GM19397 (cell line): ENCODE measurements around the gene RPAP3.
"Not testable (repeated sequence)": the region's sequence is repeated elsewhere in the genome, so short reads cannot be mapped to it uniquely, and the experiment has no call there.

Experiments used
- ATAC-seq: cut with Tn5 transposase; IDR thresholded peaks from one replicate; pipeline ENCODE4 v1.9.1; 2021; ENCODE audit warnings: mild to moderate bottlenecking, moderate library complexity; ENCODE audit not compliant: unreplicated experiment

RPAP3 gene

DNA sequence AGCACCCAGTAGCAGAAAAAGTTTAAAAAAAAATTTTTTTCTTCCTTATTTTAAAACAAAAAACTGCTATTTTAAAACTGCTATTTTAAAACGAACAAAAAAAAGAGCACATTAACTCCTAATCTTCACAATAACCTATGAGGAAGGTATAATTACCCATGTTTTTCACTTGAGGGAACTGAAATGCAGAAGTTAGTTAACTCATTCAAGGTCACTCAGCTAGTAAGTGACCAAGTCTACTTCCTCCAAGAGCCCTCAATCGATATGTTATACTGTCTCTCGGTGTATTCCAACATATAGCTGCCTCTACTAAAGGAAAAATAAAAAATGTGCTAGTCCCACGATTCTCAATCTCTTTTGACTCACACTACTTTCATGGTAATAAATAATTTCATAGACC is 7.8 kb downstream of the RPAP3 start:
- no peak for ATAC-seq

DNA sequence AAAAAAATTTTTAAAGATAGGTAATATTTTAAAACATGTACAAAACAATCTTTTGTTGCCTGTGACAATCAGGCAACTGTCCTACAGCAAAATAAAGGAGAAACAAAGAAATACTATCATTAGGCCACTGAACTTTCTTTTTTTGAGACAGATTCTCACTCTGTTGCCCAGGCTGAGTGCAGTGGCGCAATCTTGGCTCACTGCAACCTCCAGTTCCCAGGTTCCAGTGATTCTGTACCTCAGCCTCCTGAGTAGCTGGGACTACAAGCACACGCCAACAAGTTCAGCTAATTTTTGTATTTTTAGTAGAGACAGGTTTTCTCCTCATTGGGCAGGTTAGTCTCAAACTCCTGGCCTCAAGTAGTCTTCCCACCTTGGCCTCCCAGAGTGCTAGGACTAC is 16.6 kb downstream of the RPAP3 start:
- no peak for ATAC-seq

DNA sequence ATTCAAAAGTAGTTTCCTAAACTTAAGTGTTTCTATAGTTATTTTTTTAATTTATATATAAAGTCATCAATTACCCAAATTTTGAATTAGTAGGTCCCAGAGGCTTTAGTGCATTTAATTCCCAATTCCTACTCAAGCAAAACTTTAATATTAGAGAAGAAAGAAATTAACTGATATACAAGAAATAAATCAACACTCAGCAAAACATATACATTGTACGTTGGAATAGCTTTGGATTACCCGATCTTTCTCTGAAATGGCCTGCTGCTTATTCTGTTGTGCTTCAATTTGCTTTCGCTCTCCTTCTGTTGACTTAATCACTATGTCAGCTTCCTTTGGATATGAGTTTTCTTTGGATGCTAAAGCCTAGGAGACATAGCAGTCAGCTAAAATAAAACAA is 18.2 kb downstream of the RPAP3 start:
- ATAC-seq = no peak

DNA sequence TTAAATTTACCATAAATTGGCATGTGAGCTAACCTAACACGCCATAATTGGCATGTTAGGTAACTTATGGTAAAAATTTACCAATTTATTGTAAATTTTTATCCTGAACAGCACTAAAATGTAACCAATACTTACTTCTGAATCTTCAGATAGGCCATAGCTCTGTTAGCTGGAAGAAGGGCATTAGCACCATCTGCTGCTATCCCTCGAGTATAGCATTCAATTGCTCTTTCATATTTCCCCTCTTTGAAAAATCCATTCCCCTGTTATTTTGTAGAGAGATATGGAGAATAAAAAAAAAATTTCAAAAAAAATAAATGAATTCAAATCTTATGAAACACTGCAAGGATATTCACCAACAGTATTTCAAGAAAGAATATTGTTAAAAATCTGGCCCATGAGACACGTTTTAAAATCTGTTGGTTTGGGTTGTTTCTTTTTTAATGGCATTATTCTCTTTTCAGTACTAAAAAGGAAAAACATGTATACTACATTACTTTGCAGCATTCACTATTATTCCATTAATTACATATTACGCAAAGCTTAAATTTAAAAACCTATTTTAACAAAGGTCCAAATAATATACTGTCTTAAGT is 19.1 kb downstream of the RPAP3 start:
- ATAC-seq = no peak

DNA sequence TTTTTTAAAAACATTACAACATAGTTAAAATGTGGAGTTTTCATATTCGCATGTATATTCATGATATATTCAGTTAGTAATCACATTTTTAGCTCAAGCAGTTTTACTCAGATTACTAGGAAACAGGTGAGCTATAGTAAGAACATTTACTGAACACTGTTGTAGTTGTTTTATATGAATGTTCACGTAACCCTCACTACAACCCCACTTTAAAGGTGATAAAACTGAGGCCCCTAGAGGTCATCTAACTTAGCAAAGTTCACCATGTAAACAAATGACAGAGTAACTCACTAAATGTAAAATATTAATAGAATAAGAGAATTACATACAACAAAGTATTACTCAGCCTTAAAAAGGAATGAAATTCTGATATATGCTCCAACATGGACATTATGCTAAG is 26.0 kb downstream of the RPAP3 start:
- no peak for ATAC-seq

DNA sequence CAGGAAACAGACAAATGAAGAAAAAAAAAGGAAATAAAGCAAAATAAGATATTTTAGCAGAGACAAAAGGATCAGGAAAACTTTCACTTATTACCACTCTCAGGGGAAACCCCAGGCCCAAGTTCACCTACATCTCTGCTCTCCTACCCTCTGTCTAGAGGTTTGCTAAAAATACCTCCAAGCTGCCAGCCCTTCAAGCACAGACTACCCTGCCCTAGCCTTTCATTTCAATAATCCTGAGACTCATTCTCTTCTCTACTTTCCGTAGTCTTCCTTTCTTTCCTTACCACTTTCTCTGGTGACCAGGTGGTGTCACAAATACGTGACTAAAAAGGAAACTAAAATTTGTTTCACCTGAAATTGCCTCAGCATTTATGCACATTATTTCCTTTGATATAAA is 33.8 kb downstream of the RPAP3 start:
- no peak for ATAC-seq

DNA sequence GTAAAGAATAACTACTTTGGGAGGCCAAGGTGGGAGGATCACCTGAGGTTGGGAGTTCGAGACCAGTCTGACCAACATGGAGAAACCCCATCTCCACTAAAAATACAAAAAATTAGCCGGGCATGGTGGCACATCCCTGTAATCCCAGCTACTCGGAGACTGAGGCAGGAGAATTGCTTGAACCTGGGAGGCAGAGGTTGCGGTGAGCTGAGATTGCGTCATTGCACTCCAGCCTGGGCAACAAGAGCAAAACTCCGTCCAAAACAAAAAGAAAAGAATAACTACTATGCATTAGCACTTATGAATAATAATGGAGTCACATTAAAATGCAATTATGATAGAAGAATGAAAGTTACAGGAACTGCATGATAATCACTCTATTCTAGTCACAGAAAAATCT is 37.9 kb downstream of the RPAP3 start:
- not testable (repeated sequence) for ATAC-seq

DNA sequence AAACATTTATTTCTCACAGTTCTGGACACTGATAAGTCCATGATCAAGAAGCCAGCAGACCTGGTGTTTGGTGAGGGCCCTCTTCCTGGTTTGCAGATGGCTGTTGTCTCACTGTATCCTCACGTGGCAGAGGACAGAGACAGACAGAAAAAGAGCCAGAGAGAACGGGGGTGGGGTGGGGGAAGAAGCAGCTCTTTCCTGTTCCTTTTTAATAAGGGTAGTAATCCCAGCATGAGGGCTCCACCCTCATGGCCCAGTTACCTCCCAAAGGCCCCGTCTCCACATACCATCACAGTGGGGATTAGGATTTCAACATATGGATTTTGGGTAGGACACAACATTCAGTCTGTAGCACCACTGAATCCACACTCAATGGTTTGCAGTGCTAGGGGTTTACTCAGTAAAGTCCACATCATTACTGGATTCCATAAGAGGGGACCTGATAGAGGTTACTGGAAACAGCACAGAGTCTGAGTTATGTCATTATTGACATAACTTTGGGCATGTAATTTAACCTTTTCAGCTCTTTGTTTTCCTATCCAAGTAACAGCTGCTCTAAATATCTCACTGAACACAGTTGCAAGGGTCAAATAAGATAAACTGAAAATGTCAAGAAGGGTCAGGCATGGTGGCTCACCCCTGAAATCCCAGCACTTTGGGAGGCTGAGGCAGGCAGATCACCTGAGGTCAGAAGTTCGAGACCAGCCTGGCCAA is 53.2 kb downstream of the RPAP3 start:
- no peak for ATAC-seq

DNA sequence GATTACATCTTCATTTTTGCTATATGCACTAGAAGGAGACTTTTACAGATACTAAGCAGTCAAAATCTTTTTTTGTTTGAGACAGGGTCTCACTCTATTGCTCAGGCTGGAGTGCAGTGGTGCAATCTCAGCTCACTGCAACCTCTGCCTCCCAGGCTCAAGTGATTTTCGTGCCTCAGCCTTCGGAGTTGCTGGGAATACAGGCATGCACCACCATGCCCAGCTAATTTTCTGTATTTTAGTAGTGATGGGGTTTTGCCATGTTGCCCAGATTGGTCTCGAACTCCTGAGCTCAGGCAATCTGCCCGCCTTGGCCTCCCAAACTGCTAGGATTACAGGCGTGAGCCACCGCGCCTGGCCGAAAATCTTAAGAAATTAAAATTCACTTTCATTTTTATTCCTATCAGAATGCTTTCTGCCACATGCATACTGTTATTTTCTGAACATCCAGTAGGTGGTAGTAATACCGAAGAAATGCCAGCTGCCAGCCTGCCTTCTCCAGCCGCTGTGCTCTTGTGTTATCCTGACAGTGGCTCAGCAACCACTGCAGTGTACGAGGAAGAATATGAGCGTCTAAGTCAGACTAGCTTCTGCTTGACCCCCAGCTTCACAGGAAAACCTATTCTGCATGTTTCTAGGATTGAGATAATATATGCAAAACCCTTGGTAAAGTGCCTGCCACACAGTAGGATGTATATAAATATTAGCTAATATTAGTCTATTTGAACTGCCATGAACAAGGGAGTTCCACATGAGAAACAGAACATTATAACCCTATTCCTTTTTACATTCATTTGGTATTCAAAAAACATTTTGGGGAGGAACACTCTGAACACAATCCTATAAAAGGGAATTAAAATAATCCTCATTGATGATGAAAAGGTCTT is 54.2 kb downstream of the RPAP3 start:
- ATAC-seq = peak; percentile 55

DNA sequence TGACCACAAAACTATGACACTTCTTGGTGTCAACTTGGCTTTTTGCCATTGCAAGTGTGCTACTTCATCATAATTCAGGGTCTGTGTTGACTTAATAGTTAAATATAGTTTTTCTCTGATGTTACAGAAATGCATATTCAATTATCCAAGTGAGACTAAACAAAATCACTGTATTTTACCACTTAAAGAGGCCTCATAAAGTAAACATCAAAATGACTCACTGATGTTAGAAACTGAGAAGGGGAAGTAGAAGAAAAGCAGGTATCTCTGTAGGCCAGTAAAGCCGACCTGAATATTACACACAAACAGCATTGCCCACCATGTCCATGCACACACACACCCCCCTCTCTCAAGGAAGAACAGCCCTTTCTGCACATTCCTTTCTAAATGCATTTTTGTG is 55.4 kb downstream of the RPAP3 start:
- ATAC-seq = peak; percentile 56

DNA sequence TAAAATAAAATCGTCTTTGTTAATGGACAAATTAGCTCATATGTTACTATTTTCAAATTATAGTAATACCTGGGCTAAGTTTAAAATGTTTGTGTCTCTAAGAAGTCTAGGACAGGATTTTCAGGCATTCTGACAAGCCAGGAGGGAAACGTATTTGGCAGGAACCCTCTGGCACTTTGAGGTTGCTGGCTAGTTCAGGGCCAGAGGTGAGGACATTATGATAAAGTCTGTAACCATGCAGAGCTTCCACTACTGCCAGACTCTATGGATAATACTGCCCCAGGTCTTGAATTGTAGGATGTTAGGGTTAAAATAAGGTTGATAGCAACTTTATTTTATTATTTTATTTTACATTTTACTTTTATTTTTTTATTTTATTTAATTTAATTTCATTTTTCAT is 56.4 kb downstream of the RPAP3 start:
- ATAC-seq = no peak

DNA sequence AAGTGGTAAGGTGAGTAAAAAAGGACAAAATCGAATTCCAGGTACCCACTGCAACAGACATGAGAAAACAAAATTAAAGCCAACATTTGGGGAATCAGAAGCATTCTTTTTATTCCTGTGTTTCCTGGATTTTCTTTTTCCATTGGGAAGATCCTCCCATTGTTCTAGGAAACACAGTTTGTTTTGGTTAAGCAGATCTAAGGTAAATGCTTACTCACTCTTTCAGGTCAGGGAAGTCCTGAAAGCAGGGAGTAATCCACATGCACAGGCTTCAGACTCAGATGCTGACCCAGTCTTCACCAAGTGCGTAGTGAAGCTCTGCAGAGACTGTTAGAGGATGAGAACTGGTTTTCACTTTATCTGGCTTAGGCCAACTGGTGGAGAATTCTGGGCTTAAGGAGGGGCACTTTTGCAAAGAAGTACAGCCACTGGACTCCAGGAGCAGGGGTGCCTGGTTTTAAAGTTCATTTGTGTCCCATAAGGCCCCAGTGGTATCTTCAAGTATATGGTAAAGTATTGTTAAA is 57.7 kb downstream of the RPAP3 start:
- ATAC-seq = no peak

DNA sequence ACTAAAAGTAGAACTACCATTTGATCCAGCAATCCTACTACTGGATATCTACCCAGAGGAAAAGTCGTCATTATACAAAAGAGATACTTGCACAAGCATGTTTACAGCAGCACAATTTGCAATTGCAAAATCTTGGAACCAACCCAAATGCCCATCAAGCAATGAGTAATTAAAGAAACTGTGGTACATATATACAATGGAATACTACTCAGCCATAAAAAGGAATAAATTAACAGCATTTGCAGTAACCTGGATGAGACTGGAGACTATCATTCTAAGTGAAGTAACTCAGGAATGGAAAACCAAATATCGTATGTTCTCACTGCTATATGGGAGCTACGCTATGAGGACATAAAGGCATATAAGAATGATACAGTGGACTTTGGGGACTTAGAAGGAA is 63.5 kb downstream of the RPAP3 start:
- not testable (repeated sequence) for ATAC-seq

DNA sequence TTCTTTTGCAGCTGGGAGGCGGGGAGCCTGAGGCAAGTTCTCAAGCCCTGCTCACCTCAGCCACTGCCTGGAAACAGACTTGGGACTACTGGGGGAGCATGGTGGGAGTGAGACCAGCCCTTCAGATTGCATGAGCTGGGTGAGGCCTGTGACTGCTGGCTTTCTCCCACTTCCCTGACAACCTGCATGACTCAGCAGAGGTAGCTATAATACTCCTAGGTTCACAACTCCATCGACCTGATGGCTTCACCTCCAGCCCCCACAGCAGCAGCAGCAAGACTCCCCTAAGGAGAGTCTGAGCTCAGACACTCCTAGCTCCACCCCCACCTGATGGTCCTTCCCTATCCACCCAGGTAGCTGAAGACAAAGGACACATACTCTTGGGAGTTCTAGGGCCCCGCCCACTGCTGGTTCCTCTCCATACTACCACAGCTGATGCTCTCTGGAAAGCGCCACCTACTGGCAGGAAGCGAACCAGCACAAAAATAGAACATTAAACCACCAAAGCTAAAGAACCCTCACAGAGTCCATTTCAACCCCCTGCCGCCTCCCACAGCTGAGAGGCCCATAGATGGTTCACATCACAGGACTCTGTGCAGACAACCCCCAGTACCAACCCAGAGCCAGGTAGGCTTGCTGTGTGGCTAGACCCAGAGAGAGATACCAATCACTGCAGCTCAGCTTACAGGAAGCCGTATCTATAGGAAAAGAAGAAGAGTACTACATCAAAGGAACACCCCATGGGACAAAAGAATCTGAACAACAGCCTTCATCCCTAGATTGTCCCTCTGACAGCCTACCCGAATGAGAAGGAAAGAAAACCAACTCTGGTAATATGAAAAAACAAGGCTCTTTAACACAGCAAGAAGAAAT is 68.7 kb downstream of the RPAP3 start:
- no peak for ATAC-seq

DNA sequence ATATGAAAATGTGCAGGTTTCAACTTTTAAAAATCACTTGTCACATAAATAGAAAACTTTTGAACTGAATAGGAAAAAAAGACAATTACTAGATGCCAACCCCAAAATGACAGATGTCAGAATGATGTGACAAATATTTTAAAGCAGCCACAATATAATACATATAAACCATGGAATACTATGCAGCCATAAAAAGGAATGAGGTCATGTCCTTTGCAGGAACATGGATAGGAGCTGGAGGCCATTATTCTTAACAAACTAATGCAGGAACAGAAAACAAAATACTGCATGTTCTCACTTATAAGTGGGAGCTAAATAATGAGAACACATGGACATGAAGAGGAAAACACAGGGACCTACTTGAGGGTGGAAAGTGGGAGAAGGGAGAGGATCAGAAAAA is 70.1 kb downstream of the RPAP3 start:
- ATAC-seq = not testable (repeated sequence)

DNA sequence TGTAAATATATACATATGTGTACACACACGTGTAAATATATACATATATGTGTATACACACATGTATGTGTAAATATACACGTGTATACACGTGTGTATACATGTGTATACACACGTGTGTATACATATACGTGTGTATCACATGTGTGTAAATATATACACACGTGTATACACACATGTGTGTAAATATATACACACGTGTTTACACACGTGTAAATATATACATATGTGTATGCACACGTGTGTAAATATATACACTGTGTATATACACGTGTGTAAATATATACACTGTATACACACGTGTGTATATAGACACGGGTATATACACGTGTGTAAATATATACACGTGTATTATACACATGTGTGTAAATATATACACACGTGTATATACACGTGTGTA is 71.7 kb downstream of the RPAP3 start:
- ATAC-seq = no peak

DNA sequence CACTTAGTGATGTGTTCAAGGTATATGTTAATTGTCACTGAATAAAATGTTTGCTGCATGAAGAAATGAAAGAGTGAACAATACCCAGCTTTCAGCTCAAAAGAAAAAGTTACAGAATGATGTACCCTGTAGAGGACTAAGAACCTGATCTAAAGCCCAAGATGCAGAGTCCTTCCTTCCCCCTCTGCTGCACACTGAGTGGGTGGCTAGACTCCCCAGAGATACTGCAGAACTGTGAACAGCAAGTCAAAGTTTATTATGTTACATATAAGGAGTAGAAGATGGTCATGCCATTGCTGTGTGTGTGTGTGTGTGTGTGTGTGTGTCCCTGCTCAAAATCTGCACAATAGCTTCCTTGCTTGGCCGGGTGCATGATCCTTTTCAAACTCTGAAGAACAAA is 83.9 kb downstream of the RPAP3 start:
- ATAC-seq = no peak

DNA sequence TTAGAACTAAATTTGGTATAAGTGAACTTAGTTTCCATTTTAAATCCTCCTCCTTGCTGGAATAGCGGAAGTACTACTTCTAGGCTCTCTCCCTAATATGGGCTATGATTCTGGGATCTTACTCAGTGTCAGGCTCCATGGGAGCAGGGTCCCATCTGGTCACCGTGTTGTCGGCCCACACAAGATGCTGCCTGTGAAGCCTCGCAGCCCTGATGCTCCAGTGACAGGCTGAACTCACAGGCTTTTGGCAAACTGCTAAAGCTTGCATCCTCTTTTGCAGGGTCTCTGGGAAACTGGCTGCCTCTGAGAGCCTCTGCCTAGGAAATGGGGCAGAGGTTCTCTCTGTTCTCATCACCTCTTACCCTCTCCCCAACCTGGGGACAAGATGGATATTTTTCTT is 88.4 kb downstream of the RPAP3 start:
- no peak for ATAC-seq

DNA sequence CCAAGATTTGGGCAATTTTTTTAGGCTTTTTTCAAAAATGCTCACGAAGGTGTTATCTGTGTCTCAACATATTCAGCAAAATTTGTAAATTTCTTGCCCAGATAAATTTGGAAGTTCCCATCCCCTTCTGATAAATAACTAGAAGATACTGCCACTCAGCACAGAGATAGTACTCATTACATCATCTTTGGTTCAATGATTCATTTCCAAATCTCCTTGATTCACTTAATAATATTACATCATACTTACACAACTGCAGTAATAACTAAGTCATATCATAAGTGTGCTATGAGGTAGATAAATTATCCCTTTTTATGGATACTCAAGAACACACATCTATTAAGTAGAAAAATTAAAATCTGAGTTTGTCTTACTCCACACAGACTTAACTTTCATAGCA is 89.4 kb downstream of the RPAP3 start:
- ATAC-seq = no peak

DNA sequence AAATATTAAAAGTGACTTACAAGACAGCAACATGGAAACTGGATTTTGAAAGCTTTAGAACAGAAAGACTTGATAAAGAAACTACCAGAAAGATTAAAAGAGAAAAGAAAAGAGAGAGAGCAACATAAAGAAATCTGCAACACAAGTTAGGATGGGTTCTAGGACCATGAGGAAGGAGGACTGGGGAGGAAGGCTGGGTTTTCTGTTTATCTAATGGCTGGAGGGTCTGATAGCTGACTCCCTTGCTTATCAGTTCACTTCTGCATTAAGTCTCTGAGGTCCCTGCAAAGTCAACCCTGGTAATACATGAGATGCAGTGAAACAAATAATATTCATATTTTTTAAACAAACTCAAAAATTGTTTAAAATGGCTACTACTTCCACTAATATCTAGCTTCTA is 90.1 kb downstream of the RPAP3 start:
- ATAC-seq = no peak

DNA sequence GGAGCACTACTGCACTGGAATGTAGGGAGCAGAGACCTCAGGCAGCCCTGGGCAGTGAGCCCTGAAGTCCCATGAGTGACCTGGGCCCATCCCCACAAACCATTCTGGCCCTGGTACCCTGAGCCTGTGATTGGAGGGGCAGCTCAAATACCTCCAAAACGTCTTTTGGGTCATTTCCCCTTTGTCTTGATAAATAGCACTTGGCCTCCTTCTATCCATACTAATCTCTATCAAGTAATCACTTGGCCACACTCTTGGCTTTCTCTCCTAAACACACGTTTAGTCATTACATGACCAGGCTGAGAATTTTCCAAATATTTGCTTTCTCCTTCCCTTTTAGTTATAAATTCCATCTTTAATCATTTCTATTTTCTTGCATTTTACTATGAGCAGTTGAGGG is 91.3 kb downstream of the RPAP3 start:
- no peak for ATAC-seq
